ENCODE data around the gene TSPEAR. TPM values are rescaled to one million over a fixed set of nuclear protein-coding genes. Genes with fewer than 3 reads are reported as not detected.
"Not testable (repeated sequence)": the region's sequence is repeated elsewhere in the genome, so short reads cannot be mapped to it uniquely, and the experiment has no call there.

Gene TSPEAR
- total RNA-seq, 4 donors from 2014 or later: not detected

DNA sequence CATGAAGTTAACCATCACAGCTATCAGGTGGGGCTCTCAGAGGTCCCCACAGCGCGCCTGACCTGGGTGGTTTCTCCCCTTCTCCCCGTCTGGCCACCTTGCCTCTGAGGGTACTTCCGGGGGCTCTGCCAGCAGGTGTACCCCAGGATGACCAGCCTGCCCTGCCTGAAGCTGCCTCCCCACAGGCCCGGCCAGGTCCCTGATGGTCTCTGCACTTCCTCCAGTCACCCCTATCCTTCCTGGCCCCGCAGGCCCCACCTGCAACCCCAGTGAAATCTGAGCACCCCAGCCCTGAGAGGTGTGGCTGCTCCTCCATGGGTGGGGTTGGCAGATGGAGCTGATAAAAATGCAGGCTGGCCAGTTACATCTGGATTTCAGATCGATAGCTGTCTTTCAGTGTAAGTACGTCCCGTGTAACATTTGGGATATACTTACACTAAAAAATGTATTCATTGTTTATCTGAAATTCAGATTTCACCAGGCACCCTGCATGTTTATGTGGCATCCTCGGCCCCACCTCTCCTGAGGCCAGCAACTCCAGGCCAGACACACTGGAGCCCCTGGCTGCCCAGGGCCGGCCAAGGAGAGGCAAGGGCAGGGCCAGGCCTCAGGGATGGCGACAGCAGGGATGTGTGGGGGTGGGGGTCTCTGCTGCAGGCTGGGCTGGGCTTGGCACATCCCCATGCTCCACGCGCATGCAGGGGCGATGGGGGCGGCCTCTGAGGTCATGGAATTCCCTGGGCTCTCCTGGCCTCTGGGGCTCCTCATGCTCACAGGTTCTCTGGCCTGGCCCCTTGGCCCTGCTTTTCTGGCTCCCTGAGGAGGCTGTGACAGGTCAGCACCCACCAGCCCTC lies 230.9 kb downstream of the TSPEAR start:
- TF ChIP-seq CTCF (IDR thresholded peaks at IDR 0.05) (no peak), EP300 (IDR thresholded peaks at IDR 0.05) (no peak), POLR2A (IDR thresholded peaks at IDR 0.05) (no peak)
- H3K36me3 ChIP-seq: no peaks in the 10 kb centered on the region
- no peak overlapping the region for H3K27ac ChIP-seq
- no peaks in the 10 kb centered on the region for H3K4me1 ChIP-seq
- no peaks in the 10 kb centered on the region for H3K27me3 ChIP-seq
- no peak for DNase-seq (ENCODE audit: low spot score in 2 of 2)
- 74 to 84% methylated on average over 15 to 16 of the region's 16 CpGs for WGBS, 2 donors
- H3K4me3 ChIP-seq: no peak overlapping the region
- H3K9me3 ChIP-seq: no peaks in the 10 kb centered on the region

DNA sequence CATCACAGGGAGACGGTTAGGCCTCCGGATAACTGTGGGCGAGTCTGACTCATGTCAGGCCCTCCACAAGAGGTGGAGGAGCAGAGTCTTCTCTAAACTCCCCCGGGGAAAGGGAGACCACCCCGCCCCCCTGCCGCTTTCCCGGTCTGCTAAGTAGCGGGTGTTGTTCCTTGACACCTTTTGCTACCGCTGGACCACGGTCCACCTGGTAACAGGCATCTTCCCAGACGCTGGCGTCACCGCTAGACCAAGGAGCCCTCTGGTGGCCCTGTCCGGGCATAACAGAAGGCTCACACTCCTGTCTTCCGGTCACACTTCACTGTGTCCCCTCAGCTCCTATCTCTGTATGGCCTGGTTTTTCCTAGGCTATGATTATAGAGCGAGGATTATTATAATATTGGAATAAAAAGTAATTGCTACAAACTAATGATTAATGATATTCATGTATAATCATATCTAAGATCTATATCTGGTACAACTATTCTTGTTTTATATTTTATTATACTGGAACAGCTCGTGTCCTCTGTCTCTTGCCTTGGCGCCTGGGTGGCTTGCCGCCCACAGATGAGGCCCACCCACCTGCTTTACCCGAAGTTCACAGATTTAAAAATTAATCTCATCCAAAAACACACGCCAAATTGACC lies 231.7 kb downstream of the TSPEAR start:
- 40 to 43% methylated on average over 21 of the region's 21 CpGs for WGBS, 2 donors
- not testable (repeated sequence) for H3K4me3 ChIP-seq, H3K27ac ChIP-seq, H3K4me1 ChIP-seq, H3K36me3 ChIP-seq, H3K27me3 ChIP-seq, H3K9me3 ChIP-seq
- peak; percentile 52 to 73 (median 52) for TF ChIP-seq CTCF (IDR thresholded peaks at IDR 0.05)
- peak in 1 of 2 donors; percentile 34 for DNase-seq (ENCODE audit: low spot score in 2 of 2)

- no peaks in the 10 kb centered on the region for H3K36me3 ChIP-seq
- no peak overlapping the region for H3K27ac ChIP-seq
- 84 to 88% methylated on average over 5 of the region's 5 CpGs for WGBS, 2 donors
- no peaks in the 10 kb centered on the region for H3K27me3 ChIP-seq
- no peak overlapping the region for H3K4me3 ChIP-seq
- no peaks in the 10 kb centered on the region for H3K4me1 ChIP-seq
- DNase-seq (ENCODE audit: low spot score in 2 of 2): no peak
- no peaks in the 10 kb centered on the region for H3K9me3 ChIP-seq
- TF ChIP-seq POLR2A (IDR thresholded peaks at IDR 0.05): no peak
- TF ChIP-seq EP300 (IDR thresholded peaks at IDR 0.05): no peak
- no peak for TF ChIP-seq CTCF (IDR thresholded peaks at IDR 0.05)
These were observed 232.6 kb downstream of the TSPEAR start for GRCh38 chr21:44478801-44479167.

DNA sequence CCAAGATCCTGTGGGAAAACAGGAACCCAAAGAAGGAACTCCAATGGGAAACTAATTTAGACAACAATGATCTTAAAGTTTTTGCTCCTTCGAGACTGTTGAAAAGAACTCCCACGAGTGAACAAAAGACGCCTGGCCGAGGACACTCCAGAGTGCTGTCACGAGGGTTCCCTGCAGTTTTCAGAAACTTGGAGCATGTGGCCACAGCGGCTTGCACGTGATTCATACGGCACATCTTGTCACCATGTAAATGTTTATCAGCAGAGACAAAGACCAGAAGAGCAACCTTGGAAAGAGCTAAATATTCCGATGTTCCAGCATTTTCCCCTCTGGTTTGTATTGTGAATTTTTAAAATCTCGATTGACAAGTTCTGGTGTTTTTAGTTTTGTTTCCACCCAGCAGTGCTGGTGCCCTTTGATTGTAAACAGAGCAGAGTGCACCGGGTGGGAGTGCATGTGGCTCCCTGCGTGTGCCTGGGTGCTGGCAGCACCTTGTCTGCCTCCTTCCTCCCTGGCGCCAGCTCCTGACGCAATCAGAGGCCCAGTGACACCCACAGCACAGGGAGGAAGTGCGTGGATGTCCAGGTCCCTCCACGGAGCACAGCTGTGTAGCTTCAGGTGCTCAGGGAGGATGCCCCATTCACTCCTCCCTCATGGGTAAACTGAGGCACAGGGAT lies 233.1 kb downstream of the TSPEAR start:
- Histone ChIP-seq H3K27ac (no peak overlapping the region), H3K4me3 (no peak overlapping the region), H3K9me3 (no peaks in the 10 kb centered on the region), H3K4me1 (no peaks in the 10 kb centered on the region), H3K27me3 (no peaks in the 10 kb centered on the region), H3K36me3 (no peaks in the 10 kb centered on the region)
- WGBS, 2 donors: 70 to 75% methylated on average over 16 of the region's 16 CpGs
- no peak for TF ChIP-seq POLR2A (IDR thresholded peaks at IDR 0.05)
- no peak for TF ChIP-seq CTCF (IDR thresholded peaks at IDR 0.05)
- TF ChIP-seq EP300 (IDR thresholded peaks at IDR 0.05): no peak
- no peak for DNase-seq (ENCODE audit: low spot score in 2 of 2)

GRCh38 chr21:44477712-44478111 lies 233.7 kb downstream of the TSPEAR start:
- no peak overlapping the region for H3K4me3 ChIP-seq
- no peaks in the 10 kb centered on the region for H3K36me3 ChIP-seq
- TF ChIP-seq CTCF (IDR thresholded peaks at IDR 0.05) (no peak), EP300 (IDR thresholded peaks at IDR 0.05) (no peak), POLR2A (IDR thresholded peaks at IDR 0.05) (no peak)
- no peak overlapping the region for H3K27ac ChIP-seq
- DNase-seq (ENCODE audit: low spot score in 2 of 2): no peak
- no peaks in the 10 kb centered on the region for H3K4me1 ChIP-seq
- H3K27me3 ChIP-seq: no peaks in the 10 kb centered on the region
- H3K9me3 ChIP-seq: no peaks in the 10 kb centered on the region
- WGBS, 2 donors: 83 to 86% methylated on average over 7 of the region's 7 CpGs
